ENCODE measurements around the gene ANKRD6.
A peak's percentile ranks its signal among the peaks of the same experiment; 100 is the strongest.
"Not testable (repeated sequence)": the region's sequence is repeated elsewhere in the genome, so short reads cannot be mapped to it uniquely, and the experiment has no call there.

ANKRD6 gene

DNA sequence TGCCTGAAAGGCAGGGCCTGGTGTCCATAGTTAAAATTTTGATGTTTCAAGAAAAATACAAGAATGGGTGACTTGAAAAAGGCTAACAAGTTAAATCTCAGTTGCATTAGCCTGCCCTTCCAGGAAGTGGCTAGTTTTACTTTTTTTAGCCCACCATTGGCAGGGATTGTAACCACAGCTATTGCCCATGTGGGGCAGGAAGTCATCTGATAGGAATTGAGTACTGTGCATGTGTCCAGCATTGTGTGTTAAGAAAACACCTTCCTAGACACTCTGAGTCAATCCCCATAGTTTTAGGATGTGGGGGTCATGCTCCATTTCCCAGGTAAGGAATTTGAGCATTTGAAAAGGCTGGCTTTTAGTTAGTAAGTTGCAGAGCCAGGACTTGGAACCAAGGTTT lies 178.7 kb downstream of the ANKRD6 start:
- no peak for DNase-seq

DNA sequence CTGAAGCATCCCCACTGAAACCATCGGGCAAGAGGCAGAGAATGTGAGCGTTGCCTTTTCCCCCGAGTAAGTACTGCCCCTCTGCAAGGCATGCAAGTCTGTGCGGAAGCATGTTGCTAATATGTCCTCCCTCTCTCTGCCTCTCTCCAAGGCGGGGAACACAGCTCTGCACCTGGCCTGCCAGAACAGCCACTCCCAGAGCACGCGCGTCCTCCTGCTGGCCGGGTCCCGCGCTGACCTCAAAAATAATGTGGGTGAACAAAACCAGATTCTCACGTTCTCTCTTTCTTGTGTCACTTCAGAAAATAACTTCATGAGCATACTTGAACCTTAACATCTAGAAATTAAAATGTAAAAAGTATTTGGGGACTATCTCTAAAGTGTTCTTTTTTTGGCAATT lies 179.2 kb downstream of the ANKRD6 start:
- no peak for DNase-seq

DNA sequence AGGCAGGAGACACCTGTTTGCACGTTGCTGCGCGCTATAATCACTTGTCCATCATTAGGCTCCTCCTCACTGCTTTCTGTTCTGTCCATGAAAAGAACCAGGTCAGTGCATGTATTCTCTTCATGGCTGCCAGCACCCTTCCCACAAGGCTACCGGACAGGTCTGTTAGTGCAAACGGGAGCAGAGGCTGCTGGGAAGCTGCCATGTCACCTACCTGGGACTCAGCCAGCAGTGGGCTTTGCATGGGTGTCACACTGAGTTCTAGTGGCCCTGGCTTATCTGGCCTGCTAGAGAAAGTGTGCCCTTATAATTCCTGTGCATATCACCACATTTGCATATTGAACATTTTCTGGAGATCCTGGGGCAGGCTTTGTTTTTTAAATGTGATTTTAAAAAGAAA lies 180.8 kb downstream of the ANKRD6 start:
- no peak for DNase-seq

DNA sequence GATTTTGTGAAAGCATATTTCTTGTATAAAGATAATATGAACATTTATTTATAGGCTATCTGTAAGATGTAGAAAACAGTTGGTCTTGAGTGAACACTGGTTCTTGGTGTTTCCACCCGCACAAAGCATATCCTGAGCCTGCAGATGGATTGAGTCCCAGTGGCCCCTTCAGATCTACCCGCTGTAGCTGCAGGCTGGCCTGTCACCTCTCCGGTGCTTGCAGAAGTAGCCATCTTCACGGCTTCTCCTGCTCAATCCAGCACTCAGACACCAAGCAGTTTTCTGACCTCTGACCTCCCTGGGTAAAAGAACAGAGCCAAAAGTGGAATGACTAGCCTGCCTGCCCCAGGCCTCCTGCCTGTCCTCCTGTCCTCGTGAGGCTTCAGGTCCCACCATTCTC lies 182.9 kb downstream of the ANKRD6 start:
- no peak for DNase-seq

DNA sequence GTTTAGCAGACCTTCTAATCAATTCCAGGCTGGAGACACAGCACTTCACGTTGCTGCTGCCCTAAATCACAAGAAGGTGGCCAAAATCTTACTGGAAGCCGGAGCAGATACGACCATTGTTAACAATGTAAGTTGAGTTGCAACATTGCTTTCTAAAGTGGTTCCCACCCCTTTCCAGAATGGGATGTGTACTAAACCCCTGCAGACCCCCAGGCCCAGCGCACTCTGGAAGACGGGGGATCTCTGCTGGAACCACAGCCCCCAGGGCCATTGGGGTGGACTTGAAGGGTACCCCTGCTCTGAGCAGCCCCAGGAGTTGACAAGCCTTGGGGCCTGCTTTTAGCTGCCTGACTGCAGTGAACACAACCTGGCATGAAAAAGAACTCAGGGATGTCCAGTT lies 183.6 kb downstream of the ANKRD6 start:
- no peak for DNase-seq

GRCh38 chr6:89618026-89618425 lies 185.1 kb downstream of the ANKRD6 start:
- no peak for DNase-seq

DNA sequence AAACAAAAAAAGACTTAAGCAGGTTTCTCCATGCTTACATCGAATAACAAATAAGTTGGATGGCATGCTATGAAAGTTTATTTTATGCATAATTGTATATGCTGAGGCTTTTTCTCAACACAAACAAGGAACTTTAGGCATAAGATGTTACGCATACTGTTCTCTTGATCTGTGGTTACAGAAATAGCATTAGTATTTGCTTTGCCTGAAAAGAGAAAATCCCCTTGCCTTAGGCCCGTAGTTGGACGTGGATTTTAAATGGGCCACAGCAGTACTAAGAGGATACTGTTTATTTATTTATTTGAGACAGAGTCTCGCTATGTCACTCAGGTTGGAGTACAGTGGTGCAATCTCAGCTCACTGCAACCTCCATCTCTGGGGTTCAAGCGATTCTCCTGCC lies 186.6 kb downstream of the ANKRD6 start:
- DNase-seq = no peak

- no peak for DNase-seq
These were observed 190.8 kb downstream of the ANKRD6 start for GRCh38 chr6:89623749-89624148.

DNA sequence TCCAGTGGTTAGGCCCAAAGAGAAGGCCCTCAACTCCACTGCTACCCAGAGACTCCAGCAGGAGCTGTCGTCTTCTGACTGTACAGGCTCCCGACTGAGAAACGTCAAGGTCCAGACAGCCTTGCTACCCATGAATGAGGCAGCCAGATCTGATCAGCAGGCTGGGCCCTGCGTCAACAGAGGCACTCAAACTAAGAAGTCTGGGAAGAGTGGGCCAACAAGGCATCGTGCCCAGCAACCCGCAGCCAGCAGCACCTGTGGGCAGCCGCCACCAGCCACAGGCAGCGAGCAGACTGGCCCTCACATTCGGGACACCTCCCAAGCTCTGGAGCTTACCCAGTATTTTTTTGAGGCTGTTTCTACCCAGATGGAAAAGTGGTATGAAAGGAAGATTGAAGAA lies 197.5 kb downstream of the ANKRD6 start:
- no peak for DNase-seq

DNA sequence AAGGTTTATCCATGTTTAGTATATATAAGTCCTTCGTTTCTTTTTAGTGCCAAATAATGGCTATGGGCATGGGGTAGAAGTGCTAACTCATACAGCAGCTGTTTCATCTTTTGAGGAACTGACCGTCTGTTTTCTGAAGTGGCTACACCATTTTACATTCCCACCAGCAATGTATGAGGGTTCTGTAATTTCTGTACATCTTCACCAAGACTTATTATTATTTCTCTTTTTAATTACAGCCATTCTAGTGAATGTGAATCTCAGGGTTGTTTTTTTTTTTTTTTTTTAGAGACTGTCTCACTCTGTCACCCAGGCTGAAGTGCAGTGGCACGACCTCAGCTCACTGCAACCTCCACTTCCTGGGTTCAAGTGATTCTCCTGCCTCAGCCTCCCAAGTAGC lies 203.5 kb downstream of the ANKRD6 start:
- not testable (repeated sequence) for DNase-seq

- no peak for DNase-seq
These were observed 205.0 kb downstream of the ANKRD6 start for GRCh38 chr6:89637960-89638319.

DNA sequence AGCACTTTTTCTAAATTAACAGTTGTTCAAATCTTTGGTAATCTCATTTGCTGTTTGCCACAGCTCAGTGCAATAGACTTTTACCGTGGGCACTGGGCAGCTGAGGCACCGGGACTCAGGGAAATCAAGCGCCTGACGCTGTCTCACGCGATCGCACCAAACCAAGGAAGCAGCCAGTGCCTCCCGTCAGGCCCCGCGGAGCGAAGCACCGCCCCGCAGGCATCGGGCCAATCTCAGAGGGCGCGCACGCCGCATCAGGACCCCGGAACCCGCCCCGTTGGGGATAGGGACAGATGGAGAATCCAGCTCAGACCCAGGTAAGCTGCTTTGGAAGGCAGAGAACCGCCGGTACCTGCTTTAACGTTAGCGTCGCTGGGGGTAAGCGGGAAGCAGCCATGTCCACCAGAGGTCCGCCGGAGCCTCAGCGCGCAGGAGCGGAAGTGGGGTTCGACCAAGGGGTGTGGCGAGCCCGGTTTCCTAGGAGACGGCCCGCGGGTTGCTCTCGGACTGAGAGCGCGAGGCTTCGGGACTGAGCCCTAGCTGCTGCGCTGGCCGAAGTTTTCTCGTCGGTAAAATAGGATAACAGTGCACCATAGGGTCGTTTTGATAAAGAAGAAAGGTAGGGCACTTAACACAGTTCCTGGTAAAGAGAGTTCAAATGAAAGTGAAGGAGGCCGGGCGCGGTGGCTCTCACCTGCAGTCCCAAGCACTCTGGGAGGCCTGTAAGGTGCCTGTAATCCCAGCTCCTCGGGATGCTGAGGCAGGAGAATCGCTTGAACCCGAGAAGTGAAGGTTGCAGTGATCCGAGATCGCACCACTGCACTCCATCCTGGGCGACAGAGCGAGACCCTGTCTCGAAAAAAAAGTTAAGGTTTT lies 205.6 kb downstream of the ANKRD6 start, which contains the start of gene LYRM2:
TSS of gene LYRM2 (minus strand) at position 428 of the 876 bp plus-strand sequence. CDS start at position 397, 31 bp downstream.
- DNase-seq = peak; percentile 92

- no peak for DNase-seq
These were observed 207.9 kb downstream of the ANKRD6 start for GRCh38 chr6:89640804-89641203.

GRCh38 chr6:89641581-89641980 lies 208.6 kb downstream of the ANKRD6 start:
- not testable (repeated sequence) for DNase-seq

GRCh38 chr6:89642956-89643355 lies 210.0 kb downstream of the ANKRD6 start:
- DNase-seq = no peak

- no peak for DNase-seq
These were observed 210.5 kb downstream of the ANKRD6 start for GRCh38 chr6:89643406-89643805.

DNA sequence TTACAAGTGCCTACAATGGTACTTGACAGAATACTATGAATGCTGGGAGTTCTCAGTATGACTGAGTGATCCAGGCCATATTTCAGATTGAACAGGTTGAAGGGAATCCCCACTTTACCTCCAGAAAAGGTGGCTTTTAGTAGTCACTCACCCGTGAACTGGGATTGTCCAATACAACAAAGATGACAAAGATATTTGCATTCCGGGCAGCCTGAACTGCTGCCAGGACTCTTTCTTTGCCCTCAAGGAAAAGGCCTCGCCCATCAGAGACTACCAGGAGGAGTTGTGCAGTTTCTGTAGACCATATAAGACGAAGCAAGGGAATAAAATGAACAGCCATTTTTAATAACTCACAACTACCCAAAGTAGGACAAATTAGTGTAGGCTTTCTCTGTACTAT lies 211.9 kb downstream of the ANKRD6 start:
- DNase-seq = no peak

DNA sequence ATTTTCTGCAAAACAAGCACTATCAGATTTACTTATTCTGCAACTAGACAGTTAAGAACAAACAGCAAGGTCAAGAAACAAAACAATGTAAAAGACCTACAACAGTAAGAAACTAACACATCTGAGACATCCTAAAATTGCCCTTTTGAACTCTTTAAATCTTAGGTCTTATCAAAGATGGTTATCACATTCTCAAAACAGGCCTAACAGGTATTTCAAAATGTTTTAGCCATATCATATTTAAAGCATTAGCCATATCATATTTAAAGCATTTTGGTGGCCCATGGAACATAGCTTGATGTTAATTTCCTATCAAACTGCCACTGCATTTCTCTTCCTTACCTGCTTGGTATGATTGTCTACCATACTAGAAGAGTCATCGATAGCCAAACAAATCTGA lies 216.7 kb downstream of the ANKRD6 start:
- no peak for DNase-seq

- DNase-seq = no peak
These were observed 217.6 kb downstream of the ANKRD6 start for GRCh38 chr6:89650579-89650978.

- no peak for DNase-seq
These were observed 222.2 kb downstream of the ANKRD6 start for GRCh38 chr6:89655122-89655521.

DNA sequence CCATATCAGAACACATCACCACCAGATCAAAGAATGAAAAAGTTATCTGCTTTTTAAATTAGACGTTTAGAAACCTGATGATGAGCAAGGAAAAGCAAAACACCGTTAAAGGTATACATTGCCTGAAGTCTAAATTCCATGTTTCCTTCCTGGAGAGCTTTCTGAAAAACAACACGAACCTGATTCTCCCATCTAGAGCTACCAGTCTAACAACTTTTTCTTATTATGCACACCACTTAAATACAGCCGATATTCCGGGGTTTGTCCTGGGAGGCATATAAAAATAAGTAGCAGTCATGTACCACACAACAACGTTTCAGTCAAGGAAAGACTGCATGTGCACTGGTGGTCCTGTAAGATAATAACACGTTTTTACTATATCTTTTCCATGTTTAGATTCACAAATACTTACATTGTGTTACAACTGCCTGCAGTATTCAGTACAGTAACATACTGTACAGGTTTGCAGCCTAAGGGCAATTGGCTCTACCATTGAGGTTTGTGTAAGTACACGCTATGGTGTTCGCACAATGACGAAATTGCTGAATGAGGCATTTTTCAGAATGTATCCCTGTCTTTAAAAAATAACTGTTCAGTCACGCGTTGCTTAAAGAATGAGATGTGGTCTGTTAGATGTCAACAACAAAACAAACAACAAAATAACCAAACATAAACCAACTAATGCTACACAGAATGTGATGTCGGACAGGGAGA lies 224.7 kb downstream of the ANKRD6 start:
- no peak for DNase-seq

GRCh38 chr6:89660981-89661380 lies 228.0 kb downstream of the ANKRD6 start:
- no peak for DNase-seq

- DNase-seq = no peak
These were observed 228.6 kb downstream of the ANKRD6 start for GRCh38 chr6:89661559-89661958.

GRCh38 chr6:89662659-89663223 lies 229.8 kb downstream of the ANKRD6 start:
- no peak for DNase-seq
